ENCODE data around the gene CARNS1.

The CARNS1 gene

DNA sequence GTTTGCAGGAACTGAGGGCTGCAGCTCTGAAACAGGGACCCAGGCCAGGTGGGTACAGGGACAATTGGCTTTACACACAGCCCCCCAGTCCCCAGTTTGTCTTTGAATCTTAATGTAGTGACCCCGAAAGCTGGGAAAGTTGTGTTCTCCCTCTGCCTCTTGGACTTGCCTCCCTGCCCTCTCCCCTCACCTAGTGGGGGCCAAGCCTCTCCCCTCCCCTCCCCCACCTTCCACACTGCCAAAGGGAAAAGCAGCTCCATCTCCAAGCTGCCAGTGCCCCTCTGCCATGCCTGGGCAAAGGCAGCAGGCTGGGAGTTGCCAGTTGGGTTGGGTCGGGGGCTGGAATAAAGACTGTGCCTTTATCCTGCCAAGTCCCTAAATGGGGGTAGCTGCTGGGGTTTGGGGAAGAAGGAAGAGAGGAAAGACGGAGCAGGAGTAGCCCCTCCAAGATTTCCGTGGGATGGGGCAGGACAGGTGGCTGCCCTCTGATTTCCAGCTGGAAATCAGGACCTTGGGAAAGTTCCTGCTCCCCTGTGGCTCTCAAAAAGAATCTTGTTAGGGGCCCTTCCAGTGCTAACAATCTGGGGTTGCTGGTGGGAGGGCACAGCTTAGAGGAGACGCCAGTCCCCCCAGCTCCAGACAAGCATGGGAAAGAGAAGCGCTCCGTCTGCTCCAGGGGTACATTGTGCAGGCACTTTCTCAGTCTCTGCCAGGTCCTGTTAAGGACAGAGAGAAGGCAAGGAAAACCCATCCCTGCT lies 39.2 kb upstream of the CARNS1 start:
- no peak for DNase-seq

DNA sequence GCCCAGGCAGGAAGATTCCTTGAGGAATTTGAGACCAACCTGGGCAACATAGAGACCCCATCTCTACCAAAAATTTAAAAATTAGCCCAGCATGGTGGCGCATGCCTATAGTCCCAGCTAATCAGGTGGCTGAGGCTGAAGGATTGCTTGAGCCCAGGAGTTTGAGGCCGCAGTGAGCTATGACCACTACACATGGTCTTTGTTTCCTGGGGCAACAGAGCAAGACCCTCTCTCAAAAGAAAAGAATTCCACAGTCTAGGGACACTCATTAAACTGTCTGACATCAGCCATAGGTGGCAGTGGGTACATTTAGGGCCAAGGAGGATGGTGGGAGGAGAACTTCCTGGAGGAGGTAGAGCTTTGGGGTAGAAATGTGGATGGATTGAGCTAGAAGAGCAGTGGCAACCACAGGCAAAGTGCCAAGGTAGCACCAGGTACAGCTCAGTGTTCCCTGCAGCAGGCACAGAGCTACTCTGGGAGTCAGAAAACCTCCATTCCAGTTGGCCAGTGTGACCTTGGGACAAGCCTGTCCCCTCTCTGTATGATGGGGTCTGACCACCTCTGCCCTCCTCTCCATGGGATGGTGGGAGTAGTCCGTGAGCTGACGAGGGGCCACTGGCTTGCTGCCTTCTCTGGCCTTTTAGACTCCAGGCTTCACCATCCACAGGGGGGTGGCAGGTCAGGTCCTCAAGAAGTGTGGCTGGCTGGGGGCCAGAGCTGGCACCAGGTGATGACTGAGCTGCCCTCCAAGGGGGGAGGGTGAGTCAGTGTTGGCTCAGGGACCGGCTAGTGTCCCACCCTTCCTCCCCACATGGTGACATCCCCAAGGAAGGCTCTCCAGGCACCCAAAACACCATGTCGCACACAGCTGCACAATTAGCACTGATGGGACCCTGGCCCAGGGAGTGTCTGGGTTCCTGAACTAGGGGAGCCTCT lies 38.3 kb upstream of the CARNS1 start:
- DNase-seq: no peak

DNA sequence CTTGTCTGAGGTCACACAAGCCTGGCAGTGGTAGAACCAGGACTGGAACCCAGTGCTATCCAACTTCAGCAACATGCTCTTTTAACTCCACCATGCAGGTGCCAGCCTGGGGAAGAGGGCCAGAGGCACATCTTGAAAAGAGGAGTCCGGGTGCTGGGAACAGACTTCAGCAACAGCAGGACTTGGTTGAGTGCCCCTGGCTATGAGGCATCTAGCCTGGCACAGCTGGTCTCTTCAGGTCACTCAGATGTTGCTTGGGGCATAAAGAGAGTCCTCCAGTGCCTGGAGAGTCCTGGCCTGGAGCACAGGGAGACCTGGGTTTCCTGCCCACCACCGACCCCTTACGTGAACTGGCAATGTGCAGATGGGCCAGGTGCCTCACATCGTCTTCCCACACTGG lies 36.9 kb upstream of the CARNS1 start:
- no peak for DNase-seq

DNA sequence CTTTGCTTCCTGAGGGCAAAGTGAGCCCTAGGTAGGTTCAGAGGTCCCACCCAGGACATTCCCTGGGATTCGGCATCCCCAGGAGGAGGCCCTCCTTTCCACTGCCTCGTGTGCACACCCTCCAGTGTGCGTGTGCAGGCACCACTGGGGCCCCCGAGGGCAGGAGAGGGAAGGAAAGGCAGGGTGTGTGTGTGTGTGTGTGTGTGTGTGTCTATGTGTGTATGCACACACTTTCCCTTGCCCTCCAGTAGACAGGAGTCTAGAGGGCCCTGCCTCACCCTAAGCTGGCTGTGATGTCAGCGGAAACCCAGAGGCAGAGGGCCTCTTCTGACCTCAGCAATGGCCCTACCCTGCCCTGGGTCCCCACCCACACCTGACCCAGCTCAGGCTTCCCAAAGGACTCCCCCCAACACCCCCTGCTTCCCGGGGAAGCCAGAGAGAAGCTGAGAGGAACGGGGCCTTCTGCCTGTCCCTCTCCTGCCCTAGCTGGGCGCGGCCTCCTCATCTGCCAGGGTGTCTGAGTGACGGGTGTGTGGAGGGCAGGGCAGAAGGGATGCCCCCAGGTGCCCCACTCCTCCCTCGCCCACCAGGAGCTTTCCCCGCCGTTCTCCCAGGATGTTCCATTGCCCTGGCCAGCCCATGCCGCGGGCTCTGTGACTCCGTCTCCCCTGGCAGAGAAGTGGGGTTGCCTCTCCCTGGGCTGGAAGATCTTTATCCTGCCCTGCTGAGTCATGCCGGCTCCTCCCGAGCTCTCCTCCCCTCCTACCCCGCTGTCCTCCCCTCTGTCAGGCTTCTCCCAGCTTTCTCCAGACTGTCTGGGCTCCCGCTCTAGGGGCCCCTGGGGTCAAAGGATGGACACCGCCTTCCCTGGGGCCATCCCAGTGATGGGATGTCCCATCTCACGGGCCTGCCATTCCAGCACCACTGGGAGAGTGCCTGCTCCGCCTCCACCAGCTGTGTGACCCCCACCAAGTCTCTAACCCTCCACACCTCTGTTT lies 36.1 kb upstream of the CARNS1 start:
- no peak for DNase-seq

DNA sequence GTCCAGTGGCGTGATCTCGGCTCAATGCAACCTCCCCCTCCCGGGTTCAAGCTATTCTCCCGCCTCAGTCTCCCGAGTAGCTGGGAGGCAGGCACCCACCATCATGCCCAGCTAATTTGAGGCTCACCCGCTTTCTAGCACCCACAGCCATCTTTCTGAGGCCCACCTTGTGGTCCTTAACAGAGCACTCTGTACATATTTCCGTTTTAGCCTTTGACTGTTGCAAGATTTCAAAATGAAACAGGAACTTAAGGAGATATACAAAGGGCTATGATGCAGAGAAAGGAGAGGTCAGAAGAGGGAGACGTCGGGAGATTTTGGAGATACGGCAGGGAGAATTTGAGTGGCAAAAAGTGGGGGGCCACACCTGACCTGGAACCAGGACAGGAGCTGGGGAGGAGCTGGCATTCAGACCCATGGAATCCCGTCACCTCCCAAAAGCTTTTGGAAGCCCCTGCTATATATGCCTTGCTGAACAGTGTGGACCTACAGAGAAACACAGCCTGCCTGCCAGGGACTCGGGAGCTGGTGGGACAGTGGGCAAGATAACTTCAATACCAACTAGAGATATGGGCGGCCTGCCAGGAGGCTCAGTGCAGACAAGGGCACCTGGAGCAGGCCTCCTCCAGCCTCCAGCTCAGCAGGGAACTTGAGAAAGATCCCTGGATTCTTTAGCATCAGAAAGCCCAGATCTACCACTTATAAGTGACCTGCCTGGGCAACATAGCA lies 34.1 kb upstream of the CARNS1 start:
- DNase-seq: no peak

DNA sequence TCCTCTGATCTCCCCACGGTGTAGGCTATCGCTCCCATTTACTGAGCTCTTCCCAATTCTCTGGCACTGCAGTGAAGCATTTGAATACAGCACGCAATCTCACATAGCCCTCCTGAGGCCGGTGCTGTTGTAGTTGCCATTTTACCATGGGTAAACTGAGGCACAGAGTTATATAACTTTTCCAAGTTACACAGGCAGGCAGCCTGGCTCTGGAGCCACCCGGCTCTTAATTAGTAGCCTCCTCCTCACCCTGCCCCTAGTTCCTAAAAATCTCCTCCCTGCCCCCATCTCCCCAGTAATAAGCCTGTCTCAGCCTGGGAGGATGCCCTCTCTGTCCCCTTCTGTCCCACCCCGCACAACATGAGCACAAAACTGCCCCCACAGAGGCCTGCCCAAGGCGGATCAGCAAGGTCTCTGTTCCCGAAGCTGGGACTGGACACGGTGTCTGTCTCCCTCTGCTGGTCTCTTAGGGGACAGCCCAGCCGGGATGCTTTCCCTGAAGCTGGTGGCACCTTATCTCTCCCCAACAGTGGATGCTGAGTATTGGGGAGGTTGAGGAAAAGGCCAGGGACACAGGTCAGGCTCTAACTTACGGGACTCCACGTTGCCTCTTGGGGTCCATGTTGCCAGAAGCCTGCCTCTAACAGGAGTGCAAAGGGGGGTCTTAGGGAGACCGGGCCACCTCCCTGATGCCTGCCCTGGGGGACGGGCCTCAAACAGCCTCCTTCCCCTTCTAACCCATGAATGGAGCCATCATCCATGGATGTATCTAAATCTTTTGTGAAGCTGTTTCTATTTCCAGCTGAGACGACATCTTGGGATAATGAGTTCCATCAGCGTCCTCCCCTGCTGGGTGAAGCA lies 33.0 kb upstream of the CARNS1 start:
- peak; percentile 30 for DNase-seq

DNA sequence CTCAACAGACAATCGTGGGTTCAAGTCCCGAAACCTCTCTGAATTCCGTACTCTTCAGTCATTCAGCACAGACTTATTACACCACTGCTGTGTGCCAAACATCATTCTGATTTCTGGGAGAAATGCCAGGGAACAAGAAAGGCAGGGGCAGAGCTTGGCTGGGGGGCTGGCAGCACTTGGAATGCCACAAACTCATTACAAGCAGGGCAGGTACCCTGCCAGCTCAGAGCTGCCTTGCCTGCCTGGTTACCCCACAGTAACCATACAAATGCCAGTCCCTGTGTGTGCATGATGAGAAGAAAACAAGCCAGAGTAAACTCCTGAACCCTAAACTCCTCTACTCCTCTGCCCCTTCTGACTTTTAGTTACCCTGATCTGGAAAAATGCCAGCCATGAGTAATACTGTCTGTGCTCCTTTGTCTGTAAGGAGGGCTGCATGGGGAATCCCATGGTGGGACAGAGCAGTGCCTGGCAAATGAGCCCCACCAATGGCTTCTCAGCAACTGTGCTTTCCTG lies 30.6 kb upstream of the CARNS1 start:
- DNase-seq: peak; percentile 55

DNA sequence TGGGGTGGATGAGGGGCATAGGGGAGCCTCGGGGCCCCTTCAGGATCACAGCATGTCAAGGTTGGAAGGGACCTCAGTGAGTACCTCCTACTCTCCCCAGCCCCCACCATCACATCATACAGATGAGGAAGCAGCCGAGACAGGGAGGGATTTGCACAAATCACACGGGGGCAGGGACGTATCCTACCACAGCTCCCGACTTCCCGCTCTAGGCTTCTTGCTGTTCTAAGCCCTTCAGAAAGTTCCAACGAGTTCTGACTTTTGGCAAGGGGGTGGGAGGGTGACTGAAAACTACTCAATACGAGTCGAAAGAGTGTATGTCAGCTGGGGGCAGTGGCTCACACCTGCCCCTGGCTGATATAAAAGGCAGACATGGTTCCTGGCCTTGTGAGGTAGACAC lies 28.4 kb upstream of the CARNS1 start:
- DNase-seq: no peak

DNA sequence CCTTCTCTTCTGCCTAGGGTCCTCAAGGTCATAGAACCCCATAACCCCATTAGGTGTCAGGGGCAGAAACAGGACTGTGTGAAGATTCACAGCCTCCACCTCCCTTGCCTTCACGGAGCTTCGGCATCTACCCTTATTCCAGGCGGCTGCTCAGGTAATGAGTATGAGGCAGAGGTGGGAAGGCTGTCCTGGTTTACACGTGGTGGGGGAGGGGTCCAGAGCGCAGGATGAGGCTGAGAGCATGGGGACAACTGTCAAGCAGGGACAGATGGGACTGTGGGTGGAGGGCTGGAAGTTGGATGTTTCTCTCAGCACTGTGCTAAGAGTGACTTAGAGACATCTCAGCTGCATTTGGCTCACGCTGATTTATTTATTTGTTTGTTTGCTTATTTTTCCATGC lies 28.0 kb upstream of the CARNS1 start:
- DNase-seq: no peak

DNA sequence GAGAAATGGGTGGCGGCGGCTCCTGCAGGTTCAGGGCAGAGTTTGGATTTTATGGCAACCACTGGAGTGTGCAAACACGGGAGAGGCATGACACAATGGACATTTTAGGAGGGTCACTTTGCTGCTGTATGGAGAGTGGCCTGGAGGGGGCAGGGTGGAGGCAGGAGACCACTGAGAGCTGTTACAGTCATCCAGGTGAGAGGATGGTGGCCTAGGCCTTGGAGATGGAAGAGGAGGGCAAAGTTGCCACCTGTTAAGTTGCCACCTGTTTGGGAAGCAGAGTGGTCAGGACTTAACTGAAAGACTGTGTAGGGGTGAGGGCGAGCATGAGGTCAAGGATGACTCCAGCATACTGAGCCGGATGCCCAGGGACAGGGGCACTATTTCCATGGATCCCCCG lies 26.0 kb upstream of the CARNS1 start:
- no peak for DNase-seq

DNA sequence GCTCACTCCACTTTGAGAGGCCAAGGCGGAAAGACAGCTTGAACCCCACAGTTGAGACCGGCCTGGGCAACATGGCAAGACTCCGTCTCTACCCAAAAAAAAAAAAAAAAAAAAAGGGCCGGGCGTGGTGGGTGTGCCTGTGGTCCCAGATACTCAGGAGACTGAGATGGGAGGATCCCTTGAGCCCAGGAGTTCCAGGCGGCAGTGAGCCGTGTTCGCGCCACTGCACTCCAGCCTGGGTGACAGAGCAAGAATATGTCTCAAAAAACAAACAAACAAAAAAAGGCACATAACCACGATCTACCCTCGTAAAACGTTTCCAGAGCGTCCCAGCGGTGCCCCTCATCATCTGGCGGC lies 24.6 kb upstream of the CARNS1 start:
- DNase-seq: no peak

DNA sequence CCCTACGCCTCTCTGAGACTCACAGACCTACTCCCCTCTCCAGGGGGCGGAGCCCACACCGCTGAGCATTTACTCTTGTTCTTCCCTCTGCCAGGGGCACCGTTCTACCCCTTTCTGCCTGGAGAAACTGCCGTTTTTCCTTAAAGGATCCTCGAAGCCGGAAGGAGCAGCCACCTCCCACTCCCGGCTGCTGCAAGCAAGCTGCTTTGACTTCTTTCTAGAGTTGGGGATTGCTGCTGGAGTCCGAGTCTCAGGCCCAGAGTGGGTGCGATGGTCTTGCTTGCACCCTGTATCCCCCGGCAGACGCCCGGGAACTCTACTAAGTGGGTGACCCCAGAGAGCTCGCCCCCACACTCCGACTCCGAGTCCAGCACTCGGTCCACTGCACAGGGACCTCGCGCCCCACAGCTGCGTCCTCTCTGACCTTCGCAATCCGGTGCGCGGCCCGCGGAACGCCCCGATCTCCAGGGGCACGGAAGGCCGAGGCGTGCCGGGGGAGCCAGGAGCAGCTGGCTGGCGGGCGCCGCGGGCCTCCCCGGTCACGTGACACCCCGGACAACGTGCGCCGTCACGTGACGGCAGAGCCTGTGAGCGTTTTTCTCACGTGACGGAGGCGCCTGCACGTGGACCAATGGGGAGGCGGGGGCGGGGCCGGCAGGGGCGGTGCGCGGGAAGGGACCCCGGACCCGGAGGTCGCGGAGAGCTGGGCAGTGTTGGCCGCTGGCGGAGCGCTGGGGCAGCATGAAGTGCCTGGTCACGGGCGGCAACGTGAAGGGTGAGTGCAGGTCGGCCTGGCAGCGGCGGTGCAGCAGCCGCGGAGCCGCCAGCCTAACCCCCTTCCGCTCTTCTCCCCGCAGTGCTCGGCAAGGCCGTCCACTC lies 23.9 kb upstream of the CARNS1 start, which contains the start of gene RAD9A:
RAD9A (plus strand) TSS at position 683 of the 879 bp plus-strand sequence; CDS start at position 742, 59 bp downstream.
- peak; percentile 93 for DNase-seq

DNA sequence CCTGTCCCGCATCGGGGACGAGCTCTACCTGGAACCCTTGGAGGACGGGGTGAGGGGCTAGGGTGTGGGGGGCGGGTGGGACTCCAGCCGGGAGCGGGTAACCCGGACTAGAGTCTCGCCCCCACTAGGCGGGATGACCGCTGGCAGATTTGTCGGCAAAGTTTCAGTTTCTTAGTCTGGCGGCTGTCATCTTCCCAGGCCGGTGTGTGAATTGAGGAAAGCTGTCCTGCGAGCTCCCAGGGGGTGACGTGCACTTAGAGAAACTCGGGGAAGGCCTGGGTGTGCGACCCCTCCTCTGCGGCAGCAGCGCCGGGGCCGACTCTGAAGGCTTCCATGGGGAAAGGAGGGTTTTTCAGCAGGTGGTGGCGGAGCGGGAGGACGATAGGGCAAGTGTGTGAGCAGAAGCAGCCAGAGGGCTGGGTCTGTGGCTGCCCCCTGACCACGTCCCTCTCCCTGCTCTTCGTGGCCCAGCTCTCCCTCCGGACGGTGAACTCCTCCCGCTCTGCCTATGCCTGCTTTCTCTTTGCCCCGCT lies 23.2 kb upstream of the CARNS1 start:
- no peak for DNase-seq

DNA sequence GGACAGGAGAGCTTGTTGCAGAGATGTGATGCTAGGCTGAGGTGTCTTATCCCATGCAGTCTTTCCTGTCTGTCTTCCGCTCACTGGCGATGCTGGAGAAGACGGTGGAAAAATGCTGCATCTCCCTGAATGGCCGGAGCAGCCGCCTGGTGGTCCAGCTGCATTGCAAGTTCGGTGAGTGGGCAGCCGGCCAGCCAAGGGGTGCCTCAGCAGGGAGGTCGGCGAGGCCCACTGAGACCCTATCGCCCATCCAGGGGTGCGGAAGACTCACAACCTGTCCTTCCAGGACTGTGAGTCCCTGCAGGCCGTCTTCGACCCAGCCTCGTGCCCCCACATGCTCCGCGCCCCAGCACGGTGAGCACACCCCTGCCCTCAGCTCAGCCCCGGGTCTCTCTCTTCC lies 22.0 kb upstream of the CARNS1 start:
- DNase-seq: no peak

DNA sequence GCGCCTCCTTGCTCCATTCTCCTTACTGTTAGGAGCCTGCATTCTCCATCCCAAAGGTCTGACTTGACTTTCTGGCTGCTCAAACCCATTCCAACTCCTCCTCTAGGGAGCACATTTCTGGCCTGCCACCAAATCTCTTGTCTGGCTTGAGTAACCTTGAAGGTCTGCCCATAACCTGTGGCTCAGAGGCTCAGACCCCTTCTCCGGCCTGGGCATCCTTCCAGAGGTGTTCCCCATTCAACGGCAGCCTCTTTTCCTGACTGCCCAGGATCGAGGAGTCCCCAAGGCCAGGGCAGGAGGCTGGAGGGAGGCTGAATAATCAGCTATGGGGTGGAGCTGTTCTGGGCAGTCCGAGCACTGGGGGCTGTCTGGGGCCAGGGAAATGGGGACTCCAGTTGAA lies 21.5 kb upstream of the CARNS1 start:
- DNase-seq: no peak

DNA sequence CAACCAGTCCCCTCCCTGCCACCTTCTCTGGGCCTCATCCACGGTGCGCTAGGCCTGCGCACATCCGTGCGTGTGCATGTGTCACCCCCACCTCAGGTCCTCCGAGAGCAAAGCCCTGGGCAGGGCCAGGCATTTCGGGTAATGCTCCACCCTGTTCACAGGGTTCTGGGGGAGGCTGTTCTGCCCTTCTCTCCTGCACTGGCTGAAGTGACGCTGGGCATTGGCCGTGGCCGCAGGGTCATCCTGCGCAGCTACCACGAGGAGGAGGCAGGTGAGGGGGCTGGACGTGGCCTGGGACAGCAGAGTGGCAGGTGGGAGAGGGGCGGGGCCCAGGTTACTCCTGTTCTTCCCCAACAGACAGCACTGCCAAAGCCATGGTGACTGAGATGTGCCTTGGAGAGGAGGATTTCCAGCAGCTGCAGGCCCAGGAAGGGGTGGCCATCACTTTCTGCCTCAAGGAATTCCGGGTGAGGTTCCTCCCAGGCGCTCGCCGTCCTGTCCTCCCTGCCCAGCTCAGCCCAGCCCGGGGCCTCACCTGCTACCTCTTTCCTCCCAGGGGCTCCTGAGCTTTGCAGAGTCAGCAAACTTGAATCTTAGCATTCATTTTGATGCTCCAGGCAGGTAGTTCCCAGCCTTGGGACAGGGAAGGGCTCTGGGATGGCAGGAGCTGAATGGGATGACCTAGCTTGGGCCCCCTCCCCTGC lies 19.8 kb upstream of the CARNS1 start:
- no peak for DNase-seq

DNA sequence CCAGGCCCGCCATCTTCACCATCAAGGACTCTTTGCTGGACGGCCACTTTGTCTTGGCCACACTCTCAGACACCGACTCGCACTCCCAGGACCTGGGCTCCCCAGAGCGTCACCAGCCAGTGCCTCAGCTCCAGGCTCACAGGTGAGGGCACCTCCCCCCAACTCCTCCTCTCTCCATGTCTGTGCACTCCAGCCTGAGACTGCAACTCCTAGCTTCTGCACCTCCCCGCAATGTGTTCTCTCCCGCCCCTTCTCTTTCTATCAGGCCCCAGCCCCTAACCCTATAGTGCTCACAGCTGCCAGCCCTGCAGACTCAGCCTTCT lies 19.3 kb upstream of the CARNS1 start:
- no peak for DNase-seq

DNA sequence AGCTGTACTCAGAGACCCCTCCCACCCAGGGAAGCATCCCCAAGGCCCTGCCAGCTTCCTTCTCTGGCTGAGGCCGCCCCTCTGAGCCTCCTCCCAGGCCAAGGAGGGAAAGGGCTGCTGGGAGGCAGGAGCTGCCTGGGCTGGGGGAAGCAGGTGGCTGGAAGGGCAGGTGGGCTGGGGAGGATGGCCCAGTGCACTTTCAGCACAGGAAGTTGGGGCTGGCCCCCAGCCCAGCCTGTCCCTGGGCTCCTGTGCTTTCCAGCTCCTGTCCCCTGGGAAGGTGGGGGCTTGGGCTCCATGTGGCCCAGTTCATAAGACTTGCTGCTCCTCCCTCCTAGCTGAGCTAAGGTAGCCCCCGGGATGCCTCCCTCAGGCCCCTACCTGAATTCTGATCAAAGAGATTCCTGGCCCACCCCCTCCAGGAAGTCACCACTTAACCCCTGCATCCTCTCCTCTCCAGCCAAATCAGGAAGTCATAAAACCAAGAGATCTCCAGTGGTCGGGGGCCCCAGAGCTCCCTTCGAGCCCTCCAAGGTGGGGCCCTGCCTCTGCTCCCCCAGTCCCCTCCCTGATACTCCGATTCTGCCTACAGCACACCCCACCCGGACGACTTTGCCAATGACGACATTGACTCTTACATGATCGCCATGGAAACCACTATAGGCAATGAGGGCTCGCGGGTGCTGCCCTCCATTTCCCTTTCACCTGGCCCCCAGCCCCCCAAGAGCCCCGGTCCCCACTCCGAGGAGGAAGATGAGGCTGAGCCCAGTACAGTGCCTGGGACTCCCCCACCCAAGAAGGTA lies 18.7 kb upstream of the CARNS1 start:
- DNase-seq: no peak

Data from COR-L47 (cell line).